ENCODE results near the gene MTHFD1L. TPM values are rescaled to one million over a fixed set of nuclear protein-coding genes. Genes with fewer than 3 reads are reported as not detected.

MTHFD1L gene
- total RNA-seq, 1 donor from 2014 or later = 28.1 TPM

GRCh38 chr6:150992262-150992661 lies 126.8 kb downstream of the MTHFD1L start:
- no peak overlapping the region for H3K4me3 Mint-ChIP-seq
- DNase-seq (ENCODE audit: extremely low spot score, unreplicated experiment) = no peak
- H3K9me3 Mint-ChIP-seq = peaks cover 3% of the 10 kb centered on the region
- H3K27me3 Mint-ChIP-seq = no peaks in the 10 kb centered on the region
- H3K27ac Mint-ChIP-seq = no peak overlapping the region
- peaks cover 15% of the 10 kb centered on the region for H3K36me3 Mint-ChIP-seq
- peaks cover 3% of the 10 kb centered on the region for H3K4me1 Mint-ChIP-seq (ENCODE audit: unreplicated experiment)
- no peak for TF ChIP-seq CTCF (conservative IDR thresholded peaks at IDR 0.05)

- Mint-ChIP-seq H3K4me1 (ENCODE audit: unreplicated experiment) (peaks cover 3% of the 10 kb centered on the region), H3K27ac (no peak overlapping the region), H3K4me3 (no peak overlapping the region)
Measured at GRCh38 chr6:150992703-150993102, 127.2 kb downstream of the MTHFD1L start.

GRCh38 chr6:150993253-150993652 lies 127.8 kb downstream of the MTHFD1L start:
- Mint-ChIP-seq H3K36me3 (peaks cover 15% of the 10 kb centered on the region), H3K4me3 (no peak overlapping the region), H3K4me1 (ENCODE audit: unreplicated experiment) (peaks cover 3% of the 10 kb centered on the region), H3K27me3 (no peaks in the 10 kb centered on the region), H3K9me3 (peaks cover 3% of the 10 kb centered on the region), H3K27ac (no peak overlapping the region)
- TF ChIP-seq CTCF (conservative IDR thresholded peaks at IDR 0.05) = no peak
- DNase-seq (ENCODE audit: extremely low spot score, unreplicated experiment) = no peak

More at GRCh38 chr6:150992703-150993102, 127.2 kb downstream of the MTHFD1L start:
- H3K36me3 Mint-ChIP-seq = peaks cover 15% of the 10 kb centered on the region
- H3K27me3 Mint-ChIP-seq = no peaks in the 10 kb centered on the region
- peaks cover 3% of the 10 kb centered on the region for H3K9me3 Mint-ChIP-seq
- no peak for TF ChIP-seq CTCF (conservative IDR thresholded peaks at IDR 0.05)
- DNase-seq (ENCODE audit: extremely low spot score, unreplicated experiment) = no peak

- Mint-ChIP-seq H3K27me3 (no peaks in the 10 kb centered on the region), H3K36me3 (peaks cover 15% of the 10 kb centered on the region), H3K27ac (no peak overlapping the region), H3K4me3 (no peak overlapping the region), H3K4me1 (ENCODE audit: unreplicated experiment) (peaks cover 3% of the 10 kb centered on the region), H3K9me3 (peaks cover 3% of the 10 kb centered on the region)
- DNase-seq (ENCODE audit: extremely low spot score, unreplicated experiment) = no peak
- no peak for TF ChIP-seq CTCF (conservative IDR thresholded peaks at IDR 0.05)
Measured at GRCh38 chr6:150994026-150994425, 128.5 kb downstream of the MTHFD1L start.

GRCh38 chr6:150996968-150997367 lies 131.5 kb downstream of the MTHFD1L start:
- Mint-ChIP-seq H3K36me3 (peaks cover 15% of the 10 kb centered on the region), H3K4me3 (no peak overlapping the region)

More at GRCh38 chr6:150996968-150997367, 131.5 kb downstream of the MTHFD1L start:
- Mint-ChIP-seq H3K4me1 (ENCODE audit: unreplicated experiment) (peaks cover 18% of the 10 kb centered on the region), H3K27me3 (no peaks in the 10 kb centered on the region), H3K27ac (no peak overlapping the region), H3K9me3 (peaks cover 3% of the 10 kb centered on the region)
- no peak for DNase-seq (ENCODE audit: extremely low spot score, unreplicated experiment)
- no peak for TF ChIP-seq CTCF (conservative IDR thresholded peaks at IDR 0.05)

Measured in type B pancreatic cell (in vitro differentiated cells).